PC-9 (cell line): ENCODE results near the gene FAM120C.

Source experiments
- EZH2 ChIP-seq: fragments of 200-600 bp; sonication (generic); IDR thresholded peaks from 2 replicates; pipeline ENCODE4 v1.8.0; 2017; ENCODE audit warnings: antibody characterized with exemption, low read depth
- TF ChIP-seq, protein P1 (sequence below): fragments of 200-600 bp; sonication (generic); conservative IDR thresholded peaks from 2 replicates; pipeline ENCODE4 v1.6.1; 2017; ENCODE audit warnings: mixed run types, antibody characterized with exemption, mild to moderate bottlenecking, moderate library complexity

DNA sequence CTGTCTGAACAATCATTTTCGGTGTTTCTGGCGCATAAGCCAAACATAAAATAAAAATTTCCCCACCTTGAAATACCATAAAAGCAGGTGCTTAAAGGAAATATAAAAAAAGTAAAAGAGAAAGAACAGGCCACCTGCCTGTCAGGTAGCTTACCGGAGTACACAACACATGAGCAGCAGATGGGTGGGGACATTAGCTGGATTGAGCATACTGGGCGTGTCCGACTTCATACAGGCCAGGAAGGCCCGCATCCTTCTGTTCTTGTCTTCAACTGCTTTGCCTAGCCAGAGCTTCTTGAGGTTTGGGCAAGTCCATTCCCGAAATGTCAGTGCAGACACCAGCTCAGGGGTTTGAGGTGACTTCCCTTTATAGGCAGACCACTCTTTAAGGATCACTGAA, 66.7 kb downstream of the FAM120C start:
- TF ChIP-seq, protein P1, sequence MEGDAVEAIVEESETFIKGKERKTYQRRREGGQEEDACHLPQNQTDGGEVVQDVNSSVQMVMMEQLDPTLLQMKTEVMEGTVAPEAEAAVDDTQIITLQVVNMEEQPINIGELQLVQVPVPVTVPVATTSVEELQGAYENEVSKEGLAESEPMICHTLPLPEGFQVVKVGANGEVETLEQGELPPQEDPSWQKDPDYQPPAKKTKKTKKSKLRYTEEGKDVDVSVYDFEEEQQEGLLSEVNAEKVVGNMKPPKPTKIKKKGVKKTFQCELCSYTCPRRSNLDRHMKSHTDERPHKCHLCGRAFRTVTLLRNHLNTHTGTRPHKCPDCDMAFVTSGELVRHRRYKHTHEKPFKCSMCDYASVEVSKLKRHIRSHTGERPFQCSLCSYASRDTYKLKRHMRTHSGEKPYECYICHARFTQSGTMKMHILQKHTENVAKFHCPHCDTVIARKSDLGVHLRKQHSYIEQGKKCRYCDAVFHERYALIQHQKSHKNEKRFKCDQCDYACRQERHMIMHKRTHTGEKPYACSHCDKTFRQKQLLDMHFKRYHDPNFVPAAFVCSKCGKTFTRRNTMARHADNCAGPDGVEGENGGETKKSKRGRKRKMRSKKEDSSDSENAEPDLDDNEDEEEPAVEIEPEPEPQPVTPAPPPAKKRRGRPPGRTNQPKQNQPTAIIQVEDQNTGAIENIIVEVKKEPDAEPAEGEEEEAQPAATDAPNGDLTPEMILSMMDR: no peak
- no peak for TF ChIP-seq EZH2
